GM21526 (cell line): ENCODE data around the gene GPR42.
"Not testable (repeated sequence)": the region's sequence is repeated elsewhere in the genome, so short reads cannot be mapped to it uniquely, and the experiment has no call there.

Experiments used
- ATAC-seq: cut with Tn5 transposase; IDR thresholded peaks from one replicate; pipeline ENCODE4 v1.9.1; 2021; ENCODE audit warnings: moderate library complexity; ENCODE audit not compliant: unreplicated experiment, low FRiP score

Gene GPR42

GRCh38 chr19:35392742-35393715 is 22.2 kb downstream of the GPR42 start:
- ATAC-seq, result no peak

- ATAC-seq, result no peak
These were observed 24.7 kb downstream of the GPR42 start for GRCh38 chr19:35395382-35396199.

GRCh38 chr19:35396240-35396885 is 25.5 kb downstream of the GPR42 start:
- ATAC-seq, result no peak

GRCh38 chr19:35397064-35397463 is 26.2 kb downstream of the GPR42 start:
- no peak for ATAC-seq

- no peak for ATAC-seq
These were observed 27.7 kb downstream of the GPR42 start for GRCh38 chr19:35398570-35398969.

GRCh38 chr19:35399231-35399630 is 28.4 kb downstream of the GPR42 start:
- no peak for ATAC-seq

GRCh38 chr19:35399948-35400772 is 29.3 kb downstream of the GPR42 start:
- ATAC-seq, result no peak

GRCh38 chr19:35400773-35401100 is 29.9 kb downstream of the GPR42 start:
- ATAC-seq, result no peak

- ATAC-seq, result not testable (repeated sequence)
These were observed 30.5 kb downstream of the GPR42 start for GRCh38 chr19:35401416-35401815.

GRCh38 chr19:35403116-35403760 is 32.4 kb downstream of the GPR42 start:
- no peak for ATAC-seq

GRCh38 chr19:35404879-35405622 is 34.2 kb downstream of the GPR42 start:
- ATAC-seq, result no peak

- no peak for ATAC-seq
These were observed 36.8 kb downstream of the GPR42 start for GRCh38 chr19:35407619-35408018.

GRCh38 chr19:35408284-35409171 is 37.7 kb downstream of the GPR42 start:
- peak; percentile 62 for ATAC-seq

- no peak for ATAC-seq
These were observed 38.3 kb downstream of the GPR42 start for GRCh38 chr19:35409191-35409590.

- ATAC-seq, result no peak
These were observed 39.6 kb downstream of the GPR42 start for GRCh38 chr19:35410487-35410886.

- no peak for ATAC-seq
These were observed 43.6 kb downstream of the GPR42 start for GRCh38 chr19:35414442-35414841.

GRCh38 chr19:35416331-35416730 is 45.5 kb downstream of the GPR42 start:
- ATAC-seq, result no peak

GRCh38 chr19:35417278-35417677 is 46.4 kb downstream of the GPR42 start:
- ATAC-seq, result no peak
